Jurkat, Clone E6-1 (cell line): ENCODE data around the gene TENT5C. TPM values are rescaled to one million over a fixed set of nuclear protein-coding genes. Genes with fewer than 3 reads are reported as not detected.
"Not testable (repeated sequence)": the region's sequence is repeated elsewhere in the genome, so short reads cannot be mapped to it uniquely, and the experiment has no call there.

Source experiments
- DNase-seq: peaks from one replicate; pipeline ENCODE4 v3.0.0-alpha.2; 2011; ENCODE audit warnings: low read depth, low spot score
- H3K4me3 ChIP-seq: 2 replicates; pipeline ENCODE4 v1.5.1; 2011; ENCODE audit warnings: mild to moderate bottlenecking, low read length, control low read depth, moderate library complexity
- polyA plus RNA-seq: library from polyadenylated mRNA; unstranded; fragments of >200 nt; gene quantifications from one replicate; pipeline ENCODE4 v1.2.1, GENCODE V29; 2012; ENCODE audit warnings: missing spikeins; ENCODE audit not compliant: insufficient read length, insufficient read depth

TENT5C gene
- 9.7 TPM for polyA plus RNA-seq

DNA sequence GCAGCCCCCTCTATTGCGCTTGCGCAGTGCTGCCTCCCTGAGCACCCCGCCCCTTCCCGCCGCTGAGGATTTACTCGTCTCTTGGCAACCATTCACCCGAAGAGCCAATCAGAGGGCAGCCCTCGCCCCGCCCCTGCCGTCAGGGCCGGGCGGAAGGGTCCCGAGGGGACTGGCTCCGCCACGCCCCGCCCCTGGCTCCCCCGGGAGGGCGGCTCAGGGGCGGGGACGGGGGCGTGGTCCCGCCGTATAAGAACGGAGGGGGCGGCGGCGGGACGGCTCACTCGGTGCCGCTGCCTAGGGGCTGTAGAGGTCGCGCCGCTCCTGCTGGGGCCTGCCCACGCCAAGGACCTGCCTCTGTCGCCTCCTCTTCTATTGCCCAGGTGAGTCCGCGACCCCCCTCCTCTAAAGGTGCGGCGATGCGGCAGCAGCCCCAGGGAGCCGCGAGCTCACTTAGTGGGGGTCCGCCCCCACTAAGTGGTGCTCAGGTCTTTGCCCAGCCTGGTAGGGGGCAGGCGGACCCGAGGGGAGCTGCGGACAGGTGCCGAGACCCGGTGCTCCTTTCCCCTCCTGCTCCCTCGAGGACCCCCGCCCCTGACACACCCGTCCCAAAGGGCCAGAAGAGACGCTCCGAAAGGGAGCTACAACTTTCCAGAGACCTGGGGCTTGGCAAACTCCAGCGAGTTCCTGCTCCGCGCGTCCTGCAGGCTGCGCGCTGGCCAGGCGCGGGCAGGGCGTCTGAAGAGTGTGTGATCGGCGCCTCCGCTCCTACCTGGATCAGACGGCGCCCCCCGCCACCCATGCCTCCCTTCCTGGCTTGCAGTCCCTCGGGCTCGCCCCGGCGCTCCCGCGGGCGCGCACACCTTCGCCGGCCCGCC is at the start of gene TENT5C:
TSS of gene TENT5C (plus strand) at position 275 of the 875 bp plus-strand sequence. CDS start 16,821 bp downstream, outside the sequence.
- H3K4me3 ChIP-seq = peak within 1 kb of the TSS; percentile 88
- peak; percentile 95 for DNase-seq

DNA sequence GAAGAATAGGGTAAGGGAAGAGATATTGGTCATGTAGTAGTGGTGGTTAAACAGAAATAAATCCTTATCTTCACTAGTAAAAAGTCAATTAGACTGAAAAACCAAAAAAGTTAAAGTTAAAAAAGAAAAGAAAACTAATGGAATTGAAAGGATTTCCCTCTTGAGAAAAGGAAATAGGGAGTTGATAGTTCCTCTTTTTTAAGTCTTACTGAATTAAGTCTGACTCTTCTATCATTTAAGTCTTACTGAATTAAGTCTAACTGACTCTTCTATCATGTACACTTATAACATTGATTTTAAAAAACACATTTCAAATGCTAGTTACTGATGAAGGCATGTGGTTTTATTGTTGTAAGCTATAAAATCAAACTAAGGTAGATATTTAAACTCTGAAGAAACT is 49.5 kb upstream of the TENT5C start:
- no peak overlapping the region for H3K4me3 ChIP-seq
- DNase-seq = no peak

DNA sequence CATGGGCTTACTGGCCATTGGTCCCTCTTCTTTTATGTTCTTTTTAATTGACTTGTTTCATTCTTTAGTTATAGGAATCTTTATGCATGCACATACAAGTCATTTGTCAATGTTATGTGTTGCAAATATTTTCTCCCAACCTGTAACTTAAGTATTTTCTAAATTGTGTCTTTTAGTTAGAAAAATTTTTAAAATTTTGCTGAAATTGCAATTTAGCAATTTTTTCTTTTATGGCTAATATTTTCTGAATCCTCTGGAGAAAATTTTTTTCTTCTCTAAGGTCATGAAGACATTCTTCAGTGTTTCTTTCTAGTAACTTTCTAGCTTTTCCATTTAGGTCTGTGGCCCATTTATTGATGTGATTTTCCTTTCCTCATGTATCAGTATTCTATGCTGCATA is 48.9 kb upstream of the TENT5C start:
- no peak for DNase-seq
- H3K4me3 ChIP-seq = no peak overlapping the region

DNA sequence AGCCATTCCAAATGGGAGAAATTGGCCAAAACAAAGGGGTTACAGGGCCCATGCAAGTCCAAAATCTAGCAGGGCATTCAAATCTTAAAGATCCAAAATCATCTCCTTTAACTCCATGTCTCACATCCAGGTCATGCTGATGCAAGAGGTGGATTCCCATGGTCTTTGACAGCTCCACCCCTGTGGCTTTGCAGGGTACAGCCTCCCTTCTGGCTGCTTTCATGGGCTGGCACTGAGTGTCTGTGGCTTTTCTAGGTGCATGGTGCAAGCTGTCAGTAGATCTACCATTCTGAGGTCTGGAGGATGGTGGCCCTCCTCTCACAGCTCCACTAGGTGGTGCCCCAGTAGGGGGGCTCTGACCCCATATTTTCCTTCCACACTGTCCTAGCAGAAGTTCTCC is 47.4 kb upstream of the TENT5C start:
- DNase-seq = peak; percentile 11
- not testable (repeated sequence) for H3K4me3 ChIP-seq

DNA sequence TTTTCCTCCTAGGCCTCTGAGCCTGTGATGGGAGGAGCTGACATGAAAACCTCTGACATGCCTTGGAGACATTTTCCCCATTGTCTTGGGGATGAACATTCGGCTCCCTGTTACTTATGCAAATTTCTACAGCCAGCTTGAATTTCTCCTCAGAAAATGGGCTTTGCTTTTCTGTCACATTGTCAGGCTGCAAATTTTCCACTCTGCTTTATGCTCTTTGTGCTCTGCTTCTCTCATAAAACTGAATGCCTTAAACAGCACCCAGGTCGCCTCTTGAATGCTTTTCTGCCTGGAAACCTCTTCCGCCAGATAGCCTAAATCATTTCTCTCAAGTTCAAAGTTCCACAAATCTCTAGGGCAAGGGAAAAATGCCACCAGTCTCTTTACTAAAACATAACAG is 46.7 kb upstream of the TENT5C start:
- no peak for DNase-seq
- no peak overlapping the region for H3K4me3 ChIP-seq

DNA sequence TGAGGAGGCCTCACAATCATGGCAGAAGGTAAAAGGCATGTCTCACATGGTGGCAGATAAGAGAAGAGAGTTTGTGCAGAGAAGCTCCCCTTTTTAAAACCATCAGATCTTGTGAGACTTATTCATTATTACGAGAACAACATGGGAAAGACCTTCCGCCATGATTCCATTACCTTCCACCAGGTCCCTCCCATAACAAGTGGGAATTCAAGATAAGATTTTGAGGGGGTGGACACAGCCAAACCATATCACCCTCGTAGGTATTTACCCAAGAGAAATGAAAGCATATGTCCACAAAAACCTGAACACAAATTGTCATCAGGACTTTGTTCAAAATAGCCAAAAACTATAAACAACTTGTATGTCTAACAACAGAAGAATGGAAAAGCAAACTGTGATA is 45.9 kb upstream of the TENT5C start:
- no peak for DNase-seq

DNA sequence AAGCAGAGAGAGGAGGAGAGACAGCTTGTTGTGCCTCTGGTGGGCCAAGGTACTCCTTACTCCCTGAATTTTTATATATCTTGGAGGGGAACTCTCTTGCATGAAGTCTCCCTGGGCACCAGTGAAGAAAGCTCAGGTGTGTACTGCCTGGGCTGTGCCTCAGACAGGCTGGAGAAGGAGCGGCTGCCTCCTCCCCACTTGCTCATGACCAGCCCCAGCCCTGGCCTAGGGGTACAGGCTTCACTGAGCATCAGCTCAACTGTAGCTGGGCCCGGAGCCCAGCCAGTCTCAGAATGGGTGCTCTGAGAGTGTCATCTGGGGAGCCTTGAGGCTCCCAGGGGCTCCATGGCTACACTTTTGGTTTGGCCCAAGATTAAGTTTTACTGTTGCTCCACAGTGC is 44.8 kb upstream of the TENT5C start:
- DNase-seq = no peak
- no peak overlapping the region for H3K4me3 ChIP-seq

More for the DNA sequence above, 45.9 kb upstream of the TENT5C start:
- no peak overlapping the region for H3K4me3 ChIP-seq

DNA sequence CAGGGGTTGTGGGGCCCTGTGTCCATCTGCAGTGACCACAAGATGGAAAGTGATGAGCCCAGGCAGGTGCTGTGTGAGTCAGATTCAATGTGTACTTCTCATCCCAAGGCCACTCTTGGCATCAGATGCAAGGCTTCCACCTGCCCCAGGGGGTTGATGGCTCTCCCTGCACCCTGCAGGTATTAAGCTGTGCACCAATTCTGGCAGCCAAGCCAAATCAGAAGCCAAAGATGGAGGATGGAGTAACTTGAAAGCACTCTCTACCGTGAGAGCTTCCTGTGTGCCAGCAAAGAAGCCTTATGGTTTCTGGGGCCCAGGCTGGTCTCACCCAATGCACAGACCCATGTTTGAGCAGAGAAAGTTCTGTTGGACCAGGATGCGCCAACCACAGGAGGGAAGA is 44.3 kb upstream of the TENT5C start:
- no peak overlapping the region for H3K4me3 ChIP-seq
- no peak for DNase-seq

DNA sequence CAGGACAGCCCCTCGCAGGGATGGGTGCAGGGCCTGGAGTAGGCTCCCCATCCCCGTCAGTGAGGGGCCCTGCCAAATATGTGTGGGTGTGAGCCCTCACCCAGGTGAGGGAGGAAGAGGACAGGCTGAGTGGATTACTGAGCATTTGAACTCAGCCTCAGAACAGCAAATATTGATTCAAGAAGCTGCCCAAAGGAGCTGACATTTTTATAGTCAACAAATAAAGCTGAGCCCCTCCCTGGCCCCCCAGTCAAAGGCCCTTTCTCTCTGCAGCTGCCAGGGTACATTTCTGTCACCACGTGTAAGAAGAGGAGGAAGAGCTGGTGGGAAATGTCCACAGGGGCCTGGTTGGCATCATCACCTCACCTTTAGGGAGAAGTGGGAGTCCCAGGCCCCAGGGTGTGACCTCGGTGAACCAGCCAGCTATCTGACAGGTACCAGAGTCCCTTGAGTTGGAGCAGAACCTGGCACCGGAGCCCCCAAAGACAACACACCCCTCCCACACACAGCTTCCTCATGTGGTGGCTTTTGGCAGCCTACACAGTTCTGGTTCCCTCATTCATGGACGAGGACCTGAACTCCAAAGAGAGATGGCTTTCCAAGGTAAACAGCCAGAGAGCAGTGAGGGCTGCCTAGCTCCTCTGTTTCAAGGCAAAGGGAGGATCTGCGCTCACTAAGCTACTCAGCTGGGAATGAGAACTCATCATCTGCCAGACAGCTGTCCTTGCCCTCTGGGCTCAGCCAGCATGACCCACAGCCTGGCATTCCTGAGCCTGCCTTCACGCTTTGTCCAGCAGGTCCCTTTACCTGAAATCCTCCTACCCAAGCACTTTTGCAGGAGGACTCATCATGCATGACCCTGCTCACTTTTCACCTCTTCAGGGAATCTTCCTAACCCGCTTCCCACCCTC is 43.0 kb upstream of the TENT5C start:
- H3K4me3 ChIP-seq = no peak overlapping the region
- no peak for DNase-seq

DNA sequence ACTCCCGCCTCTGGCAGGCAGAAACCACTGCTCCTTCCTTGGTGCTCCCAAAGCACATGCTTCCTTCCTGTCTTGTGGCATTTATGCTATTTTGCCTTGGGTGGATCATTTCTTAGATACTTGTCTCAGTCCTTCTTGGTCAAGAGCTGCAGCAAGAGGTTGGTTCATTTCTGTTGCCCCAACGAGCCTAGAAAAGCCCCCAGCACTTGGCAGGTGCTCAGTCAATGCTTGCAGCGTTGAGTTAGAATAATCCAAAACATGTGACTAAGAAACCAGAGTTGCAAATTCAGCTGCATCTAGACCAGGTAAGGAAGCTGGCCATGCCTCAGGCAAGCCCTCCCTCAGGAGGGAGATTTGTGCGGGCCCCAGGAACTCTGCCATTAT is 42.4 kb upstream of the TENT5C start:
- DNase-seq = no peak
- H3K4me3 ChIP-seq = no peak overlapping the region

DNA sequence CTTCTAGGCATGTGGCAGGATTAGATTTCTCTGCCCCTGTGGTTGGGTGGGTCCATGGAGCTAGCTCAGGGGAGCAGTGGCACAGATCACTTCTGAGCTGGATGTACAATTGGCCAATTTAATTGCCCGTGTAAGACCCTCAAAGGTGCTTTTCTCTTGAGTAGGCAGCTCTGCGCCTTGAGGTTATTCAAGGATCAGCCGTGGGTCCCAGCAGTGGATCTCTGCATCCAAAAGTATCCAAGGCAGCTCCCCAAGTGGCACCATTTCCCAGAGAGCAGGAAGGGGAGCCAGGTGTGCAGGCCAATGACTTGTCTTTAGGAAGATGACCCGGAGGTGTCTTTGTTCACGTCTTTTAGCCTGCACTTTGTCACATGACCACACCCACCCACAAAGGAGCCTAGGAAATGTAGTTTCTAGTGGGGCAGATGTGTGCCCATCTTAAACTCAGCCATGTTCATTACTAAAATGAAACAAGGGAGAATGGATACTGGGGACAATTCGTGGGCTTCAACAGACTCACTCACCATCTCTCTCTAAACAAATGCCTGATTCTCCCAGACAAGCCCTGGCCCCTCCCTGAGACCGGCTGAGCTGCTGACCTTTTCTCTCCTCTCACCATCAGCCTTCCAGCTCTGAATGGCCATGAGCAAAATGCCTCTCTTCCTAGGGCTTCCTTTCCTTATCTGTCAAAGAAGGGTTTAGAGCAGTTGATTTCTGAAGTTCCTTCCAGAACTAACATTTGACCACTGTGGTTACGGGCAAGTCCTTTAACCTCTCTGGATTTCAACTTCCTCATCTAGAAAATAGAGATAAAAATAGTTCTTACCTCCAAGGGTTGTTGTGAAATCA is 41.4 kb upstream of the TENT5C start:
- no peak overlapping the region for H3K4me3 ChIP-seq
- DNase-seq = no peak

DNA sequence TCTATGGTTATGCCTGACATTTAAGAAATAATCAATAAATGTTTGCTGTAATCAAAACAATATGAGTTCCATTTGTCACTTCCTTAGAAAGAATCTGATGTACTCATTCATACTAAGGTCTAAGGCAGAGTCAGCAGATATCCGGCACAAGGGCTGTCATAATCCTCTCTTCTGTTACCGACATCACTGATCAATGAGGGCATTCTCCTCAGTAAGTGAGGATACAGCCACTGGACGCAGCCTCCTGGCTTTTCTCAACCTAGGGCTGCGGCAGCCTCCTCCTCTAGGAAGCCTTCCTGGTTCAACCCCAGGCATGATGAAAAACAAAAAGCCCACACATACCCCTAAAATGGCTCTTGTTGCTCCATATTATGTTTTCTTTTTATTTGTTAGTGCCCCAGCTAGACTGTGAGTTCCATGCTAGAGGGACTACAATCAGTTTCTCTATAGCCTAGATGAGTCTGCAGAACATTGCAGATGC is 40.7 kb upstream of the TENT5C start:
- no peak for DNase-seq

DNA sequence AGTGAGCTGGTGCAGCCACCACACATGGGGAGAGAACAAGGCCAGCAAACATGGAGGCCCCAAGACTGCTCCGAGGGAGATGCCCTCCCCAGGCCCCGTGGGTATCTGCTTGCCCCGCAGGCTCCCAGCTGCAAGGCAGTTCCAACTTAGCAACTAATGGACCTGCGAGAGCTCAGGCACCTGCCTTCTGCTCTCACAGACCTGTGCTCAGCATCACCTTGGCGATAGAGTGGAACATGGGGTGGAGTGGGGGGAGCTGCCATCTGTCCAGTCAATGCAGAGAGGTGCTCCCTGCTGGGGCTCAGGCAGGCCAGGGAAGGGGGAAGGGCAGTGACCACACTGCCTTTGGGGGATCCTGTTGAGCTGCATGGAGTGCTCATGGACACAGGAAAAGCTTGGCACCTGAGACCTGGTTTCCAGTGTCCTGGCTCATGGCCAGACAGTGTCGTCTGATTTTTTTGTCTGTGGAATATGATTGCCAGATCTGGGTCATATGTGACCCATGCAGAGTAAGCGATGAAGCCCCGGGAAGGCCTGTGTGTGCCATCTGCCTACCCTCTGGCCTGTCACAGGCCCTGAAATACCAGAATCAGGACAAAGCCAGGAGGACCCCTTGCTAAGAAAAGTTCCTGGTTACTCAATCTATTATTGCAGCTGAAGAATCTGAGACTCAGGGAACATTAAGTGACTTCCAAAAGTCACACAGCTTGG is 39.9 kb upstream of the TENT5C start:
- no peak for DNase-seq

More for the DNA sequence above, 40.7 kb upstream of the TENT5C start:
- H3K4me3 ChIP-seq = no peak overlapping the region

DNA sequence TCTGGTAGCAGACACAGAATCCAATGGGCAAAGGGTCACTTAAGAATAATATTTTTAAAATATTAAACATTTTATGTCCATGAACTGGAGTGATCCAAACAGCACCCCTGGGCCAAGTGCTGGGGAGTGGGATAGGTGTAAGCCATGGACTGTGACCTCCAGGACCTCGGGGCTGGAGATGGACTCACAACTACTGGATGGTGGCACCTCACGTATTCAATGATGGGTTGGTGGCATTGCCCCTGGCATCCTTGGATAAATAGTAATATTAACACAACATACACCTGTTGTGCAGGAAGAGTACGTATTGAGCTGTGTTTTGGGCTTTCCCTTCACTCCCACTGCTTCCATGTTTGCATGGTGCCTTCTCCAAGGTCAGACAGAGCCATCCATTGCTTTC is 39.3 kb upstream of the TENT5C start:
- H3K4me3 ChIP-seq = no peak overlapping the region
- DNase-seq = no peak

More for the DNA sequence above, 39.9 kb upstream of the TENT5C start:
- H3K4me3 ChIP-seq = no peak overlapping the region

DNA sequence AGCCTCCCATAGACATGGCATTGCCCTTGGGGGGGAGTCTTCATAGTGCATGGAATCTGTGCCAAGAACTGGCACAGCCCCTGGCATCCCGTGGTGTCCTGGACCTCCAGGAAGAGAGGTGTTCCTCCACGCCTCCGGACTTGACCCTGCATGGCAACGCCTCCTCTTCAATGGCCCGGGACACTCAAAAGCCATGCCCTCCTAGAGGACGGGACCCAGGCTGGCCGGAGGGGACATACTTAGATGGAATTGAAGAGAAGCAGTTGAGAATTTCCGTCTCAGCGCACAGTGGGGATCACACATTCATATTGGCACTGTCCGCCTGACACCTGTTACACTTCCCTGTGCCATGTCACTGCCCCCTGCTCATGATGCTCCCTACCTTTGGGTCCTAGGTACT is 38.4 kb upstream of the TENT5C start:
- no peak overlapping the region for H3K4me3 ChIP-seq
- DNase-seq = no peak

DNA sequence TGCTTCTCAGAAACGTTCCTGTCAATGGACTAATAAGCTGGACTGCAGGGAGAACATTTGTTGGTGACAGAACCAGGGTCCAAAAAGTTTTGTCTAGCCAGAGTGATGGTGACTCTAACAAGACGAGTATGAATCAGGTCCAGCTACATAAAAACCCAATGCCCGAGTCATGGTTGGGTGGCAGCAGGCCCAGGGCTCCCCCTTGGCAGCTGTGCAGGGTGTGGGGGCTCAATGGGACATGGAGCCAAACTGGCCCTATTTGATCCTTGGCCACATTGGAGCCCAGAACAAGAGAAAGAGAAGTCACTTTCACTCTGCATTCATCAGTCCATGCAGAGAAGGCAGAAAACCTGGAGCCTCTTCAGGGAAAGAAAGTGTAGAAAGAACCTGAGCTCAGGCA is 37.9 kb upstream of the TENT5C start:
- H3K4me3 ChIP-seq = no peak overlapping the region
- DNase-seq = no peak

DNA sequence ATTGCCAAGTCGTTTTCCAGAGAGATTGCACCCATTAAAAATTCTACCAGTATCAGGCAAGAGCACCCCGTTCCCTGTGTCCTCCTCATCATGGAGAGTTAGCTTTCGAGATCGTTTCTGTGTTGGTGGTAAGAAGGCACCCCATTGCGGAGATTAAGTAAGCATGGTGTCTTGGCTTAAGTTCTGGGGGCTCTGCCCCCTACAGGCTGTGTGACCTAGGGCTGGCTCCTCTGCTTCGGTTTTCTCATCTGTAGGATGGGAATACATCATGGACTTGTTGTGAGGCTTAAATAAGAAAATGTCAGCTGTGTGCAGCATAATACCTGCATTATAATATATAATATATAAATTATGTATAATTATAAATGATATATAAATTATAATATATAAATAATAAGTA is 36.8 kb upstream of the TENT5C start:
- no peak overlapping the region for H3K4me3 ChIP-seq
- DNase-seq = no peak

DNA sequence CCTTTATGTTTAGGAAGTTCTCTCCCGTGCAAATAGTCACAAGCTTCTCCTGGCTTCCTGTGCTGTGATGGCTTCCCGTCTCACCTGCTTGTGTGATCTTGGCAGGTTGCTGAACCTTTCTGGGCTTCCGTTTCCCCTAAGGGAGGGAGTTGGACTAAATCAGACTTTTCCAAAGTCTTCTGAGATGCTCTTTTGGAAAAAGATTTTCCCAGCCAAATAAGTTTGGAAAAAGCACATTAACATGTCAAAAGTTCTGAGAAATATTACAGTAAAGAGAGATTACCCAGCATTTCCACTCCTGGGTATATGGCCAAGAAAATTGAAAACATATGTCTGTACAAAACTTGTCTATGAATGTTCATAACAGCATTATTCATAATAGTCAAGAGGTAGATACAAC is 36.0 kb upstream of the TENT5C start:
- DNase-seq = no peak
- no peak overlapping the region for H3K4me3 ChIP-seq
